OCI-LY3 (cell line): ENCODE data around the gene ANGEL1.

Experiments
- H2AFZ ChIP-seq: fragments of 200-600, 300-600 bp; shearing (Covaris generic); 2 replicates; pipeline ENCODE4 v1.6.0; 2014; ENCODE audit warnings: antibody characterized with exemption, low read depth, low read length
- H3K27ac ChIP-seq: fragments of 200-600, 300-600 bp; sonication (generic); 2 replicates; pipeline ENCODE4 v1.5.1; 2014; ENCODE audit warnings: mild to moderate bottlenecking, low read length, moderate library complexity, mixed read lengths
- H3K27me3 ChIP-seq: fragments of 200-600, 300-600 bp; sonication (generic); 2 replicates; pipeline ENCODE4 v1.6.1; 2014; ENCODE audit warnings: low read depth, low read length, mixed read lengths
- H3K36me3 ChIP-seq: fragments of 200-600, 300-600 bp; sonication (generic); replicated peaks from 2 replicates; pipeline ENCODE3; 2014; ENCODE audit warnings: low read depth, low read length, mixed read lengths
- H3K4me1 ChIP-seq: fragments of 300-600, 200-600 bp; sonication (generic); 2 replicates; pipeline ENCODE4 v1.6.1; 2014; ENCODE audit warnings: low read length, mixed read lengths
- H3K4me2 ChIP-seq: fragments of 200-600, 300-600 bp; sonication (generic); 2 replicates; pipeline ENCODE4 v1.6.1; 2014; ENCODE audit warnings: low read length, mixed read lengths
- H3K4me3 ChIP-seq: fragments of 300-600, 200-600 bp; sonication (generic); 2 replicates; pipeline ENCODE4 v1.5.1; 2014; ENCODE audit warnings: antibody characterized with exemption, mild to moderate bottlenecking, low read length, moderate library complexity
- H3K79me2 ChIP-seq: fragments of 300-600, 200-600 bp; shearing (Covaris generic); 2 replicates; pipeline ENCODE4 v1.6.1; 2014; ENCODE audit warnings: mild to moderate bottlenecking, low read length, mixed read lengths
- H3K9ac ChIP-seq: fragments of 300-600, 200-600 bp; shearing (Covaris generic); 2 replicates; pipeline ENCODE4 v1.6.0; 2014; ENCODE audit warnings: mild to moderate bottlenecking, low read length, moderate library complexity
- H3K9me3 ChIP-seq: fragments of 200-600, 300-600 bp; shearing (Covaris generic); 2 replicates; pipeline ENCODE4 v1.6.1; 2014; ENCODE audit warnings: low read length, mixed read lengths; ENCODE audit not compliant: insufficient read depth
- H4K20me1 ChIP-seq: fragments of 200-600, 300-600 bp; sonication (generic); 2 replicates; pipeline ENCODE4 v1.6.1; 2016; ENCODE audit warnings: low read length, mixed read lengths; ENCODE audit not compliant: insufficient read depth
- EZH2phosphoT487 ChIP-seq: fragments of 200-600 bp; shearing (Covaris generic); IDR thresholded peaks from 2 replicates; pipeline ENCODE4 v1.6.1; 2018; ENCODE audit warnings: antibody characterized with exemption, mixed run types, low read depth
- TF ChIP-seq, protein P1 (sequence below): fragments of 200-600, 300-600 bp; sonication (generic); IDR thresholded peaks from 2 replicates; pipeline ENCODE4 v1.5.1; 2014; ENCODE audit warnings: antibody characterized with exemption, low read length, low read depth

The ANGEL1 gene

DNA sequence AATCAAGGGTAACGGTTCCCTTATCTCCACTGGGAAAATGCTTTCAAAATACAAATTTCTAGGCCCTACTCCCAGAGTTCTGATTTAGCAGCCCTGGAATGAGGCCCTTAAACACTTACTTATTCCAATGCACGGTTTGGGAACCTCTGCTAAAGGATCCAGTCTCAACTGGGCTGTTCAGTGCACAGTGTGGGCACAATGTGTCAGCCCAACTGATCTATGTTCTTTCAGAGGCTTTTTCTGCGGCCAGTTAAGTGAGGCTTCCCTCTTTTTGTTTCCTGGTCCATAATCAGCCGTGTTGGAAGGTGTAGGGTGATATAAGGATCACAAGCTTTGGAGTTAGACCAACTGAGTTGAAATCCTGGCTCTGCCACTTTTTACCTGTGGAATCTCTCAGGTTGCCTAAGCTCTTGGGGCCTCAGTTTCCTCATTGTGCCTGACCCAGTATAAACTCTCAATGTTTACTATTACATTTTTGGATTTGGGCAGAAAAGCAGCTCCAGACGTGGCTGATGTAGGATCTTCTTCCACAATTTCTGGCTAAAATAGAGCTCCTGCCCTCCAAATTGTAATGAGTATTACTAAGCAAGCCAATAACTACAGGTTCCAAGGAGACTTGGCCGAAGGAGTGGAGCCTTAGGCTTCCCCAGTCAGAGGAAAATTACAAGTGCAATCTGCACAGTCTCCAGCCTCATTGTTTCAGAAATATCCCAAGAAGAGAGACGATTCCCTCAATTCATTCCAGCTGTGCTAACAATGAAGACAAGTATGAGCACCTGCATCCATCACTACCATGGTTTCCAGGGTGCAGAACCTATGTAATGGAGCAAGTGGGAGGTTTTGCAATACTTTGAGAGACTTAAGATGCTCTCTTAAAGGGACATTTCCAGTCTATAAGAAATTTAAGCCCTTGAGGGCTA, 2.3 kb upstream of the ANGEL1 start:
- Histone ChIP-seq H3K9ac (no peak overlapping the region), H3K27ac (no peak overlapping the region), H3K27me3 (peaks cover 21% of the 10 kb centered on the region), H3K4me2 (no peak overlapping the region), H4K20me1 (no peaks in the 10 kb centered on the region), H3K9me3 (no peaks in the 10 kb centered on the region), H3K79me2 (peaks cover 21% of the 10 kb centered on the region), H2AFZ (no peak overlapping the region), H3K36me3 (no peaks in the 10 kb centered on the region), H3K4me1 (peaks cover 17% of the 10 kb centered on the region), H3K4me3 (no peak overlapping the region)
- TF ChIP-seq EZH2phosphoT487 = no peak
- TF ChIP-seq, protein P1, sequence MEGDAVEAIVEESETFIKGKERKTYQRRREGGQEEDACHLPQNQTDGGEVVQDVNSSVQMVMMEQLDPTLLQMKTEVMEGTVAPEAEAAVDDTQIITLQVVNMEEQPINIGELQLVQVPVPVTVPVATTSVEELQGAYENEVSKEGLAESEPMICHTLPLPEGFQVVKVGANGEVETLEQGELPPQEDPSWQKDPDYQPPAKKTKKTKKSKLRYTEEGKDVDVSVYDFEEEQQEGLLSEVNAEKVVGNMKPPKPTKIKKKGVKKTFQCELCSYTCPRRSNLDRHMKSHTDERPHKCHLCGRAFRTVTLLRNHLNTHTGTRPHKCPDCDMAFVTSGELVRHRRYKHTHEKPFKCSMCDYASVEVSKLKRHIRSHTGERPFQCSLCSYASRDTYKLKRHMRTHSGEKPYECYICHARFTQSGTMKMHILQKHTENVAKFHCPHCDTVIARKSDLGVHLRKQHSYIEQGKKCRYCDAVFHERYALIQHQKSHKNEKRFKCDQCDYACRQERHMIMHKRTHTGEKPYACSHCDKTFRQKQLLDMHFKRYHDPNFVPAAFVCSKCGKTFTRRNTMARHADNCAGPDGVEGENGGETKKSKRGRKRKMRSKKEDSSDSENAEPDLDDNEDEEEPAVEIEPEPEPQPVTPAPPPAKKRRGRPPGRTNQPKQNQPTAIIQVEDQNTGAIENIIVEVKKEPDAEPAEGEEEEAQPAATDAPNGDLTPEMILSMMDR = no peak

DNA sequence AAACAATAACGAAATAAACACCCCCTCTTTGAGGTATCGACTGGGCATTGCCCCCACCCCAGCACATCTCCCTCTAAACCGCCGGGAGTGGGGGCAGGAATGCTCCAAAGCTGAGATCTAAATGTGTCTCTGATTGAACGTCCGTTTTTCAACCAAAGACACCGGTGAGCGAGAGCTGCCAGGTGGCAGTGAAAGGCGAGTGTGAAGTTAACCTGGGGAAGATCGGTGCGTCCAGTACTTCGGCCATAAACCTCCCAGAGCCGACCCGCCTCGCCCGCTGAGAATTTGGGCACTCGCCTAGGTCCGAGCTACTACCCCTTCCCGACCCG, 625 bp downstream of the ANGEL1 start:
- H3K27me3 ChIP-seq = peaks cover 5% of the 10 kb centered on the region; the same call in 1 of the 2 replicates
- H3K4me1 ChIP-seq = peaks cover 17% of the 10 kb centered on the region
- H3K79me2 ChIP-seq = peaks cover 23% of the 10 kb centered on the region
- TF ChIP-seq, protein P1 = no peak
- TF ChIP-seq EZH2phosphoT487 = no peak
- no peak overlapping the region for H3K27ac ChIP-seq
- no peaks in the 10 kb centered on the region for H4K20me1 ChIP-seq
- peaks cover 15% of the 10 kb centered on the region for H3K36me3 ChIP-seq
- no peaks in the 10 kb centered on the region for H3K9me3 ChIP-seq
- H3K4me3 ChIP-seq = peak overlapping the region; percentile 98
- peak overlapping the region; percentile 100 for H3K4me2 ChIP-seq
- peak overlapping the region; percentile 67 for H2AFZ ChIP-seq
- peak overlapping the region; percentile 88 for H3K9ac ChIP-seq

DNA sequence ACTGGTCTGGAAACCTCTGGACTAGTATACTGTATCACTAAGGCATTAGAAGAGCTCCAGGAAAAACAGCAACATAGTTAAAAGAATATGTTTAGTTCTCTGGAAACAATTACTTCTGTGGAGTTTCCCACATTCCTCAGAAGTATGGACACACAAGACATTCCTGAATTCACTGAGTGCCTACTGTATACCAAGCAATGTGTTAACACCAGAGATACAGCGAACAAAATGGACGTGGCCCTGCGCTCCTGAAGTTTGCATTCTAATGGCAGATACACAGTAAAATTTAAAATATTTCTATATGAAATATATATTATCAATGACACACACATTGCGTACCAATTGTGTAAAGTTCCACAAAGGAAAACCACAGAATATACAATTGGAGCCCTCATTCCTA, 1.1 kb downstream of the ANGEL1 start:
- Histone ChIP-seq H3K27me3 (peaks cover 2% of the 10 kb centered on the region; the same call in 1 of the 2 replicates), H3K27ac (no peak overlapping the region), H3K4me3 (peak overlapping the region; percentile 98), H3K36me3 (peaks cover 18% of the 10 kb centered on the region), H3K9ac (peak overlapping the region; percentile 88), H3K79me2 (peaks cover 23% of the 10 kb centered on the region), H3K4me2 (peak overlapping the region; percentile 100), H3K9me3 (no peaks in the 10 kb centered on the region), H2AFZ (no peak overlapping the region), H4K20me1 (no peaks in the 10 kb centered on the region), H3K4me1 (peaks cover 17% of the 10 kb centered on the region)
- TF ChIP-seq, protein P1 = no peak
- TF ChIP-seq EZH2phosphoT487 = no peak

DNA sequence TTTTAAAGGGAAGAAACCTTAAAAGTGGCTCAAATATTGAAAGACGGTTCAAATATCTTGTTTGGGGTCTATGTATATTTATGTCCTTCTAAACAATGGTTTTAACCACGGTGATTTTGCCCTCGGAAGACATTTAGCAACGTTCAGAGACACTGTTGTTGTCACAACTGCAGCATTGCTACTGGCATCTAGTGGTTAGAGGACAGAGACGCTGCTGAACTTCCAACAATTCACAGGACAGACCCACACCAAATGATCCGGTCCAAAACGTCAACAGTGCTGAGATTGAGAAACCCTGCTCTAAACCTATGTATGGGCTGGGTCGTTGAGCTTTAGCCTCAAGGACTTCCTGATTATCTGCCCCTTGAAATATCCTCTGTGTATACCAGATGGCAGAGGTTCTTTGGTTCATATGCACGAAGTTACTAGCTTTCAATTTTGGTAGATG, 1.7 kb downstream of the ANGEL1 start:
- Histone ChIP-seq H3K9ac (peak overlapping the region; percentile 88), H3K27me3 (no peaks in the 10 kb centered on the region), H3K36me3 (peaks cover 18% of the 10 kb centered on the region), H2AFZ (no peak overlapping the region), H4K20me1 (no peaks in the 10 kb centered on the region), H3K4me2 (peak overlapping the region; percentile 100), H3K4me3 (peak overlapping the region; percentile 98), H3K27ac (no peak overlapping the region), H3K4me1 (peaks cover 17% of the 10 kb centered on the region), H3K79me2 (peaks cover 23% of the 10 kb centered on the region), H3K9me3 (no peaks in the 10 kb centered on the region)
- no peak for TF ChIP-seq EZH2phosphoT487
- TF ChIP-seq, protein P1 = peak; percentile 55
